GM21717 (cell line): Measurements from ENCODE around the gene KRTAP10-8.
"Not testable (repeated sequence)": the region's sequence is repeated elsewhere in the genome, so short reads cannot be mapped to it uniquely, and the experiment has no call there.

Experiments used
- ATAC-seq: cut with Tn5 transposase; IDR thresholded peaks from one replicate; pipeline ENCODE4 v1.9.1; 2021; ENCODE audit warnings: mild to moderate bottlenecking, moderate library complexity; ENCODE audit not compliant: unreplicated experiment

KRTAP10-8 gene

GRCh38 chr21:44598061-44598460 lies 13.8 kb upstream of the KRTAP10-8 start:
- ATAC-seq = no peak

GRCh38 chr21:44599264-44600029 lies 12.4 kb upstream of the KRTAP10-8 start:
- no peak for ATAC-seq

- not testable (repeated sequence) for ATAC-seq
Observed at GRCh38 chr21:44600118-44600978, 11.5 kb upstream of the KRTAP10-8 start, which contains the start of gene KRTAP10-7. TSS of gene KRTAP10-7 (plus strand) at chr21:44600597. CDS start at chr21:44600622, 25 bp downstream.

GRCh38 chr21:44601091-44601490 lies 10.8 kb upstream of the KRTAP10-8 start:
- not testable (repeated sequence) for ATAC-seq

- ATAC-seq = no peak
Observed at GRCh38 chr21:44601596-44602462, 10.1 kb upstream of the KRTAP10-8 start.

- no peak for ATAC-seq
Observed at GRCh38 chr21:44602463-44602850, 9.4 kb upstream of the KRTAP10-8 start.

- ATAC-seq = no peak
Observed at GRCh38 chr21:44603109-44603875, 8.6 kb upstream of the KRTAP10-8 start.

- ATAC-seq = no peak
Observed at GRCh38 chr21:44603911-44604310, 8.0 kb upstream of the KRTAP10-8 start.

- ATAC-seq = no peak
Observed at GRCh38 chr21:44606495-44606894, 5.4 kb upstream of the KRTAP10-8 start.

- no peak for ATAC-seq
Observed at GRCh38 chr21:44609193-44609592, 2.7 kb upstream of the KRTAP10-8 start.

- not testable (repeated sequence) for ATAC-seq
Observed at GRCh38 chr21:44610157-44610843, 1.6 kb upstream of the KRTAP10-8 start.

- ATAC-seq = no peak
Observed at GRCh38 chr21:44611551-44611950, 328 bp upstream of the KRTAP10-8 start.

- ATAC-seq = no peak
Observed at GRCh38 chr21:44612669-44613229, 870 bp downstream of the KRTAP10-8 start.

- no peak for ATAC-seq
Observed at GRCh38 chr21:44613386-44614155, 1.7 kb downstream of the KRTAP10-8 start.

GRCh38 chr21:44614161-44614631 lies 2.3 kb downstream of the KRTAP10-8 start:
- no peak for ATAC-seq

GRCh38 chr21:44614961-44615391 lies 3.1 kb downstream of the KRTAP10-8 start:
- ATAC-seq = no peak

- ATAC-seq = no peak
Observed at GRCh38 chr21:44615466-44615865, 3.6 kb downstream of the KRTAP10-8 start.

GRCh38 chr21:44615911-44616590 lies 4.2 kb downstream of the KRTAP10-8 start:
- no peak for ATAC-seq
